ENCODE results near the gene GNB1.

- TF ChIP-seq CTCF (IDR thresholded peaks at IDR 0.05) (no peak), POLR2A (IDR thresholded peaks at IDR 0.05) (no peak)
Measured at GRCh38 chr1:1847890-1848289, 43.0 kb downstream of the GNB1 start.

Data from adrenal gland (tissue), 5 donors.